ENCODE measurements around the gene ATP6V0D1.

ATP6V0D1 gene

DNA sequence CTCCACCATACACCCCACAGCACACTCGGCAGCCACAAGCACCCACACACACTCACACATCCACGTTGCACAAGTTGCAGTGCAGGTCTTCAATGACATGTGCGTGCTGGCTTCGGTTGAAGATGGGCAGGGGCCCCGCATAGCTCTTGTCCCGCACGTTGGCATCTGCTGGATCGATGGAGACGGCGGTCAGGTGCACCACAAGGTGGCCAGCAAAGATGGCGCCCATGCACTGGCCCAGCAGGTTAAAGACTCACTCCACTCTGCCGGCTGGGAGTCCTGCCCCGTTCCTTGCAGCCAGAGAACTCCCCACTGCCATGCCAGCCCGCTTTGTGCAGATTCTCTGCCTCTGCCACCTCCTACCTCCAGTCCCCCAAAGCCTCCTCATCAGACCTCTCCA, 80.1 kb downstream of the ATP6V0D1 start:
- no peak for FAIRE-seq

- no peak for FAIRE-seq
These were observed 80.9 kb downstream of the ATP6V0D1 start for GRCh38 chr16:67399749-67400704.

DNA sequence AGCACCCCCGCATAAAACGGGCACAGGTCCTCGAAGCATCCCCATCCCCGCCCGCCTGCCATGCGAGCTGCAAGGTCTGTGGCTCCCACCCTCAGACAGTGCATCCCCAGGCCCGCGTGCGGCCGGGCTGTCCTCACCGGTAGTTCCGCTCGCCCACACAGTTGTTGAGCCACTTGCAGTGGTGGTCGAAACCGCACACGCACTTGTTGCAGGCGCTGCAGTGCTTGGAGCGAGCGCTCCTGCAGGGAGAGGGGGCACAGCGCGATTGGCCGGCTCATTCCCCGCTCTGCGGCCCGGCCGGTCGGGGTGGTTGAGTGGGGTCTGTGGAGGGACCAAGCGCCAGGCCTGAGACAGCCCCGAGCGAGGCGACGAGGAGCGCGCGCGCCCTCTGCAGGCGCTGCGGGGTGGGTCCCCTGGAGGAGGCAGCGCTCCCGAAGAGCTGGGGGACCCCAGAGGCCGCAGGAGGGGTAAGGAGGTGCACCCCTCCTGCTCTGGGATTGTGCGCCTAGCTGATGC, 81.7 kb downstream of the ATP6V0D1 start:
- FAIRE-seq, result no peak

DNA sequence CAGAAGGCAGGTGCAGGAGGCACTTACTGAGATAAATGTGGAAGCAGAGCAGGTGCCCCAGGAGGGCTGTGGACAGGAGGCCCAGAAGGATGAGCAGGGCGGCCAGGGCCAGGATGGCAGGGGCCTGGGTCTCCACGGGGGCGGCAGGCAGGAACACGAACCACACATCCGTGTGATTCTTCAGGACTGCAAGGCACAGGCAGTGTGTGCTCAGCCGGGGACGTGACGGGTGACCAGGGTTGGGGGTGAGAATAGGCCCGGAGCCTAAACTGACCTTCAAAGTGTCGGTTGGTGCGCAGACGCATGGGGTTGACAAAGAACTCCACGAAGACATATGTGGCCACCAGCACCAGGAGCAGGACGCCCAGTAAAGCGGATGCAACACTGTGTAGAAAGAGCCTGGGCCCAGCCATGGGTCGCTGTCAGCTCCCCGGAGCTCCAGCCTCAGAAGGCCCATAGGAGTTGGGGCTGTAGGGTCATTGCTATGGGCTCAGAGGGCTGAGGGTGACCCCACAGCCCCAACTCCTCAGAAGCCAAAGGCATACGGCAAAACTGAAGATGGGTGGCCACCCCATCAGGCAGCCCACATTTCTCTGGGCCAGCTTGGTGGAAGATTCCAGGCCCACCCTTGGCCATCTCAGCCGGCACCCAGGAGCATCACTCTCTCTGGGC, 82.3 kb downstream of the ATP6V0D1 start:
- no peak for FAIRE-seq

DNA sequence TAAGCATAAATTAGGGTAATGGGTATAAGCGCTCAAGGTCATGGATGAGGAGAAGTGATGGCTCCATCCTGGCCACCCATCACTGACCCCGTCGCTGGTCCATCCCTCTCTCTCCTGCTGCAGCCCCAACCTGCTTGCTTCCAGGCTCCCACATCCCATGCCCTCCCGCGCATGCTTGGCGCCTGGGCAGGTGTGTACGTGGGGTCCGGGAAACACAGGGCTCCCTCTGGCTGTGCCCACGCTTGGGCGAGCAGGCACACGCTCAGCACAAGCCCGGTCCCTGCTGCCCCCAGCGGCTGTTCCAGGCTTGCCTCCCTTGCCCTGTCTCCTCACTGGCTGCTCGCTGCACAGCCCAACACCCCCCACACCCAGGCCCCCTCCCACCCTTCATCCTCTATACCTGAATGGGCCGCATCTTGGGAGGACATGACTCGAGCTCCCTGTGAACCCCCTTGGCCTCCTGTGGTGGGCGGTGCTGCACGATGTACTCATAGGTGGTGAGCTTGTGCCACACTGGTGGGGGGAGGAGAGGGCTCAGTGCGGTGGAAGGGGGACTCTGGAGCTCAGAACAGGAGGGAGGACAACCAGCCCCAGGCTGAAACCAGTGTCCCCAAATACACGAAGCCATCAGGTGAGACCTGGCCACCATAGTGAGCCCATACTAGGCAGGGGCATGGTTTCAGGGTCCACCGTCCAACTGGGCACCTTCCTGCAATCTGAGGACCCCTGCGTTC, 83.0 kb downstream of the ATP6V0D1 start:
- FAIRE-seq, result no peak

- FAIRE-seq, result no peak
These were observed 83.7 kb downstream of the ATP6V0D1 start for GRCh38 chr16:67397036-67397801.

DNA sequence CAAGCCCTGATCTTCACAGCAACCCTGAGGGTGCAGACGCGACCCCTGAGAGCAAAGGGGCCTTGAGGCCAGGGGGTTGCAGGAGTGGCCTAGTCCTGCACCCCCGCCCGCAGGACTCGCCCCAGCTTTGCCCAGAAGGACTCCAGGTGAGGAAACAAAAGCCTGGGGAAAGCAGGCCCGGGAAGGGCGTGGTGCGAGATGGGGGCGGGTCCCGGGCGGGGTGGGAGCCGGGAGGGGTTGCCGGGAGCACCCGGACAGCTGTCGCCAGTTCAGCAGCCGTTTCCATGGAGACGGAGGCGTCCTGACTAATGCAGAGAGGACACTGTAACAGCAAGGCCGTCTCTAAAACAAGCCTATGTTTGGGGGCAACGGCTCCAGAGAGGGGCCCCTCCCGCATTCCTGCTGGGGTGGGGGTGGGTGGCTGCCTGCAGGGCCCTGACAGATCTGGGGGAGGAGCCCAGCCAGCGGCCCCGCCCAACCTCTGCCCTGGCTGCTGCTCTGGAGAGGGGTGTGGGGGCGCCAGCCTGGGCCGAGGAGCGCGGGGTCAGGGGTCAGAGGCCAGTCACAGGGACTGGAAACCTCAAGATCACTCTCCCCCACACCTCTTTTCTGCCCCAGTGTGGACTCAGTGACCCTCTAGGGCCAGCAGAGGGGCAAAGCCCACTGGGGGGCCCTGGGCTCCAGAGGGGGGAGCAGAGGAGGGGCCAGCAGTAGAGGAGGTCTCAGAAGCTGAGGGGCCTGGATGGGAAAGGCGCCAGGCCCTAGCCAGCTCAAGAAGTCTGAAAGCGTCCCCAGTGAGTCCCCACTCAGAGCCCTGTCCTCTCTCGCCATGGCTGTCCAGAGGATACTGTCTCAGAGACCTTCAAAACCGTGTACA, 84.6 kb downstream of the ATP6V0D1 start:
- no peak for FAIRE-seq

DNA sequence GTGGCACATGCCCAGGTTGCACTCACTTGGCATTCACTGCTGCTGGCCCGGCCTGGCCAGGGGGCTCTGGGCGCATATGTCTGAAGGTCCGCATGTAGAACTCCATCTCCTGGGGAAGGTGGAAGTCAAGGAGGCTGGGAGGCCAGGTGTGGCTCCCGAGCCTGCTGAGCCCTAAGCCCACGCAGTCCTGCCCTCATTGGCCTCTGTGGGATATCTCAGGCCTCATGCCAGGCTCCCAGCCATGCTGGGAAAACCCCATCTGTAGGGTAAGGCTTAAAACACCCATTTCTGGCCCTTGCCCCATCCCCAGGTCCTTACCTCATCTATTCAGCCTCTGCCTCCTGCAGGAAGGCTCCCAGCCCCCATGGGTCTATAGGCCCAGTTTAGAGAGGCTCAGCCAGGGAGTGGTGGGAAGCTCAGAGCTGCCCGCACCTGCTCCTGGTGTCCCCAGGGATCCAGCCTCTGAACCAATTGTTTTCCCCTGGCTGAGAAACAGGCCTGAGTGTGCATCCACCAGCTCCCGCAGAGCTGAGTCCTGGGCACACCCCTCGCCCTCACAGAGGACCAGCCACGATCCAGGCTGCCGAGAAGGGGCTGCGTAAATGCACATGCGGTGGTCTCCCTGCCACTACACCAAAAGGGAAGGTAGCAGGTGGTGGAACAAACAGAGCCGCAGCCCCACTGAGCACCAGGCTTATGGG, 85.3 kb downstream of the ATP6V0D1 start:
- FAIRE-seq, result no peak

GRCh38 chr16:67395105-67395457, 85.9 kb downstream of the ATP6V0D1 start:
- no peak for FAIRE-seq

GRCh38 chr16:67394155-67395104, 86.5 kb downstream of the ATP6V0D1 start:
- FAIRE-seq, result no peak

GRCh38 chr16:67393788-67394154, 87.2 kb downstream of the ATP6V0D1 start:
- FAIRE-seq, result no peak

- no peak for FAIRE-seq
These were observed 87.7 kb downstream of the ATP6V0D1 start, which contains the start of gene TPPP3 for GRCh38 chr16:67393111-67393787. TSS of gene TPPP3 (minus strand) at chr16:67393498. CDS start at chr16:67391111, 2,387 bp downstream.

GRCh38 chr16:67392301-67393059, 88.5 kb downstream of the ATP6V0D1 start:
- no peak for FAIRE-seq

GRCh38 chr16:67391424-67392300, 89.3 kb downstream of the ATP6V0D1 start:
- no peak for FAIRE-seq

DNA sequence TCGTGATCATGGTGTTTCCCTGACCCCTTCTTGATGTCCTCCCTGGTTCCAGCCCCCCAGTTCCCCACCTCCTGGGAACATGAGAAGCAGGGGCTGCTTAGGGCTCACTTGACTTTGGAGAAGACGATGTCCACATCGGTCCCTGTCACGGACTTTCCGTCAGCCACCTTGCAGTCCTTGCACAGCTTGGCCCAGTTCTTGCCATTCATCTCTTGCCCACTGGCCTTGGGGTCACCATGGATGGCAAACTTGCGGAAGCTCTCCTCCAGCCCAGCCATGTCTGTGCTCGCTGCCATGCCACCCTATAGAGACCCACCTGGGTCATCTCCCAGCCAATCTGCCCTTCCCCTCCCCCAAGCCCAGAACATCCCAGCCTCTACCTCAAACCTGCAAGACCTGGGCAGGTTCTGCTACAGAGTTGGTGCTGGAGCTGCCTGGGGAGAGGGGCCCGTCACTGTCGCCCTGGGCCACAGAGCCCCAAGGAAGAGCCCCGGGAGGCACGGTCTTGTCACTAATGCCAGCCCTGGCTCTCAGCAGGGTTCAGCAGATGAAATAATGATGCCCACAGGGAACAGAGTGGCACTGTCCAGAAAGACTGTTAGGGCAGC, 90.0 kb downstream of the ATP6V0D1 start:
- FAIRE-seq, result no peak
